ENCODE data around the gene ZDHHC8.

Gene ZDHHC8

GRCh38 chr22:20102203-20102780 lies 29.3 kb upstream of the ZDHHC8 start:
- H3K4me3 ChIP-seq (ENCODE audit: low read length) = no peak overlapping the region
- peaks cover 5% of the 10 kb centered on the region; the same call in 1 of the 2 replicates for H4K20me1 ChIP-seq (ENCODE audit: insufficient read depth, low read length)
- H3K79me2 ChIP-seq (ENCODE audit: low read length) = no peaks in the 10 kb centered on the region
- H3K36me3 ChIP-seq (replicated peaks; ENCODE audit: low read depth, low read length) = peaks cover 55% of the 10 kb centered on the region
- no peaks in the 10 kb centered on the region for H3K27me3 ChIP-seq (ENCODE audit: low read depth, low read length)
- H3K27ac ChIP-seq (ENCODE audit: low read length) = no peak overlapping the region
- no peak for TF ChIP-seq EZH2phosphoT487 (IDR thresholded peaks at IDR 0.05; ENCODE audit: low read depth)
- no peaks in the 10 kb centered on the region for H3K9me3 ChIP-seq (ENCODE audit: insufficient read depth, low read length)
- H3K4me2 ChIP-seq (ENCODE audit: low read length) = no peak overlapping the region
- H2AFZ ChIP-seq (ENCODE audit: low read depth, low read length) = no peak overlapping the region
- H3K9ac ChIP-seq (ENCODE audit: low read length) = no peak overlapping the region
- H3K4me1 ChIP-seq (ENCODE audit: low read length) = no peaks in the 10 kb centered on the region

DNA sequence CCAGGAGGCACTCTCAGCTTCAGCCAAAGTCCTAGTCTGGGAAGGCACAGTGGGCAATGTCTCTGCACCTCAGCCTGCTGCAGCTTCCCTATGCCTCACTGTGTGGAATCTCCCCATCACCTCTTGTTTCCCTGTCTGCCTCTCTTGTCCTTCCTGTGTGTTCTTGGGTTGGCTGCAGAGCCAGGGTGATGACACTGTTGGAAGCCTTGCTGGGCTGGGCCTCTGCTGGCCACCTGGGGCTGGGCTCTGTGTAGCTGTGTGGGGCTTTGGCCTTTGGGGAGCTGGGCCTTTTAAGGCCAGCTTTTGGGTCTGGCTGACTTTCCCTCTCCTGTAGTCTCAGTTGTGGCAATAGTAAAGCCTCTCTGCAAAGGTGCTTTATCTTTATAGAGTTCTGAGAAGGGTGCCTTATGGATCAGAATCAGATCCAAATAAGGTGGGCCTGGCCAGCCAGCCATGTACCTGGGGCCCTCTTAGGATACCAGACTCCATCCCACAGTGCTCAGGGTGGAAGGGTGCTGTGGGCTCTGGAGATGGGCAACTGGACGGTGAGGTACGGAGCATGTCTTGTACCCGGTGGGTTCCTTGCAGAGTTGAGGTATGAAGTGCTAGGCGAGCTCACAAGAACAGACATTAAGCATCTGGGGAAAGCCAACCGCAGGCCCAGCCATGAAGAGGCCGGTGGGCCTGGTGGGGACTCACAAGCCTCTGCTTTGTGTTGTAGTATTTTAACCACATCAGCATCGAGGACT lies 26.0 kb upstream of the ZDHHC8 start:
- Histone ChIP-seq H3K9me3 (ENCODE audit: insufficient read depth, low read length) (no peaks in the 10 kb centered on the region), H3K27me3 (ENCODE audit: low read depth, low read length) (no peaks in the 10 kb centered on the region), H3K36me3 (replicated peaks; ENCODE audit: low read depth, low read length) (peaks cover 62% of the 10 kb centered on the region), H4K20me1 (ENCODE audit: insufficient read depth, low read length) (peaks cover 5% of the 10 kb centered on the region; the same call in 1 of the 2 replicates), H2AFZ (ENCODE audit: low read depth, low read length) (no peak overlapping the region), H3K4me1 (ENCODE audit: low read length) (no peaks in the 10 kb centered on the region), H3K27ac (ENCODE audit: low read length) (no peak overlapping the region), H3K4me3 (ENCODE audit: low read length) (no peak overlapping the region), H3K9ac (ENCODE audit: low read length) (no peak overlapping the region), H3K79me2 (ENCODE audit: low read length) (no peaks in the 10 kb centered on the region), H3K4me2 (ENCODE audit: low read length) (no peak overlapping the region)
- TF ChIP-seq, protein P1, sequence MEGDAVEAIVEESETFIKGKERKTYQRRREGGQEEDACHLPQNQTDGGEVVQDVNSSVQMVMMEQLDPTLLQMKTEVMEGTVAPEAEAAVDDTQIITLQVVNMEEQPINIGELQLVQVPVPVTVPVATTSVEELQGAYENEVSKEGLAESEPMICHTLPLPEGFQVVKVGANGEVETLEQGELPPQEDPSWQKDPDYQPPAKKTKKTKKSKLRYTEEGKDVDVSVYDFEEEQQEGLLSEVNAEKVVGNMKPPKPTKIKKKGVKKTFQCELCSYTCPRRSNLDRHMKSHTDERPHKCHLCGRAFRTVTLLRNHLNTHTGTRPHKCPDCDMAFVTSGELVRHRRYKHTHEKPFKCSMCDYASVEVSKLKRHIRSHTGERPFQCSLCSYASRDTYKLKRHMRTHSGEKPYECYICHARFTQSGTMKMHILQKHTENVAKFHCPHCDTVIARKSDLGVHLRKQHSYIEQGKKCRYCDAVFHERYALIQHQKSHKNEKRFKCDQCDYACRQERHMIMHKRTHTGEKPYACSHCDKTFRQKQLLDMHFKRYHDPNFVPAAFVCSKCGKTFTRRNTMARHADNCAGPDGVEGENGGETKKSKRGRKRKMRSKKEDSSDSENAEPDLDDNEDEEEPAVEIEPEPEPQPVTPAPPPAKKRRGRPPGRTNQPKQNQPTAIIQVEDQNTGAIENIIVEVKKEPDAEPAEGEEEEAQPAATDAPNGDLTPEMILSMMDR (IDR thresholded peaks at IDR 0.05; ENCODE audit: low read depth, low read length) = no peak
- no peak for TF ChIP-seq EZH2phosphoT487 (IDR thresholded peaks at IDR 0.05; ENCODE audit: low read depth)

DNA sequence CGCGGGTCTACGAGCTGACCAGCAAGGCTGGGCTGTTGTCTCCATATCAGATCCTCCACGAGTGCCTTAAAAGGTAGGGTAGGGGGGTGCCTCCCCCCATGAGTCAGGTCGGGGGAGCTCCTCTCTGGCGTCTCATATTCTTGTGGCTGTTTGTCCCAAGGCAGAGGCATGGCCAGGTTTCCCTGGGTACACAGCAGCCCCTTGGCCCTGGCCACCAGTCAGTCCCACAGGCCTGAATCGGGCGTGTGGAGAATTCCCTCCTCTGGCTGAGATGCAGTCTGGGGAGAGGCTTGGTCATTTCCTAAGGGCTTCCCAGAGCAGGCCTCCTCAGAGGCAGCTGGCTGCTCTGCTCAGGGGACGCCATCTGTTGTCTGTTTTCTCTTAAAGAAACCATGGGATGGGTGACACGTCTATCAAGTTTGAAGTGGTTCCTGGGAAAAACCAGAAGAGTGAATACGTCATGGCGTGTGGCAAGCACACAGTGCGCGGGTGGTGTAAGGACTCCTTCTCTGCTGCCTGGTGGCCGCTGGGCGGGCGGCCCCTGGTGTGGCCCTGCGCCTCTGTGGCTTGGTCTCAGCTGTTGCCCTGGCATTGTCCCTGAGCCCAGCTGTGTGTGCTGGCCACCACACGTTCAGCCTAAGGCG lies 25.3 kb upstream of the ZDHHC8 start:
- no peak overlapping the region for H3K27ac ChIP-seq (ENCODE audit: low read length)
- H2AFZ ChIP-seq (ENCODE audit: low read depth, low read length) = no peak overlapping the region
- H3K27me3 ChIP-seq (ENCODE audit: low read depth, low read length) = no peaks in the 10 kb centered on the region
- no peak overlapping the region for H3K9ac ChIP-seq (ENCODE audit: low read length)
- no peak overlapping the region for H3K4me2 ChIP-seq (ENCODE audit: low read length)
- H3K4me1 ChIP-seq (ENCODE audit: low read length) = no peaks in the 10 kb centered on the region
- no peaks in the 10 kb centered on the region for H3K79me2 ChIP-seq (ENCODE audit: low read length)
- H3K36me3 ChIP-seq (replicated peaks; ENCODE audit: low read depth, low read length) = peaks cover 65% of the 10 kb centered on the region
- peaks cover 8% of the 10 kb centered on the region; the same call in 1 of the 2 replicates for H4K20me1 ChIP-seq (ENCODE audit: insufficient read depth, low read length)
- TF ChIP-seq, protein P1 (IDR thresholded peaks at IDR 0.05; ENCODE audit: low read depth, low read length) = no peak
- no peak overlapping the region for H3K4me3 ChIP-seq (ENCODE audit: low read length)
- no peaks in the 10 kb centered on the region for H3K9me3 ChIP-seq (ENCODE audit: insufficient read depth, low read length)

- H3K36me3 ChIP-seq (replicated peaks; ENCODE audit: low read depth, low read length) = peaks cover 64% of the 10 kb centered on the region
- H3K4me2 ChIP-seq (ENCODE audit: low read length) = no peak overlapping the region
- H3K4me1 ChIP-seq (ENCODE audit: low read length) = no peaks in the 10 kb centered on the region
- no peak for TF ChIP-seq EZH2phosphoT487 (IDR thresholded peaks at IDR 0.05; ENCODE audit: low read depth)
- TF ChIP-seq, protein P1 (IDR thresholded peaks at IDR 0.05; ENCODE audit: low read depth, low read length) = no peak
- H3K27ac ChIP-seq (ENCODE audit: low read length) = no peak overlapping the region
- no peaks in the 10 kb centered on the region for H3K27me3 ChIP-seq (ENCODE audit: low read depth, low read length)
- H2AFZ ChIP-seq (ENCODE audit: low read depth, low read length) = no peak overlapping the region
- H3K9ac ChIP-seq (ENCODE audit: low read length) = no peak overlapping the region
- no peaks in the 10 kb centered on the region for H3K79me2 ChIP-seq (ENCODE audit: low read length)
- H3K4me3 ChIP-seq (ENCODE audit: low read length) = no peak overlapping the region
- peaks cover 8% of the 10 kb centered on the region; the same call in 1 of the 2 replicates for H4K20me1 ChIP-seq (ENCODE audit: insufficient read depth, low read length)
- no peaks in the 10 kb centered on the region for H3K9me3 ChIP-seq (ENCODE audit: insufficient read depth, low read length)
Observed at GRCh38 chr22:20106849-20107237, 24.8 kb upstream of the ZDHHC8 start.

Data from OCI-LY3 (cell line).